ENCODE data around the gene USP53.

- TF ChIP-seq ZNF23 (tag by site-specific recombination; IDR thresholded peaks at IDR 0.05; ENCODE audit: borderline replicate concordance) (no peak), ZNF266 (tag by site-specific recombination; IDR thresholded peaks at IDR 0.05; ENCODE audit: low read depth) (no peak), HOXC10 (CRISPR knock-in tag; IDR thresholded peaks at IDR 0.05) (no peak), SALL2 (tag by site-specific recombination; IDR thresholded peaks at IDR 0.05; ENCODE audit: borderline replicate concordance) (no peak), ZBTB26 (tag by site-specific recombination; optimal IDR thresholded peaks at IDR 0.05) (no peak), ZNF223 (tag by site-specific recombination; IDR thresholded peaks at IDR 0.05) (no peak), KLF1 (tag by site-specific recombination; IDR thresholded peaks at IDR 0.05) (no peak), KLF16 (tag by site-specific recombination; IDR thresholded peaks at IDR 0.05) (no peak), ZNF561 (tag by site-specific recombination; IDR thresholded peaks at IDR 0.05; ENCODE audit: borderline replicate concordance) (no peak), OSR2 (tag by site-specific recombination; IDR thresholded peaks at IDR 0.05) (no peak)
- TF ChIP-seq, protein P1, sequence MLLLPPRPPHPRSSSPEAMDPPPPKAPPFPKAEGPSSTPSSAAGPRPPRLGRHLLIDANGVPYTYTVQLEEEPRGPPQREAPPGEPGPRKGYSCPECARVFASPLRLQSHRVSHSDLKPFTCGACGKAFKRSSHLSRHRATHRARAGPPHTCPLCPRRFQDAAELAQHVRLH (tag by site-specific recombination; IDR thresholded peaks at IDR 0.05): no peak
- TF ChIP-seq, protein P2, sequence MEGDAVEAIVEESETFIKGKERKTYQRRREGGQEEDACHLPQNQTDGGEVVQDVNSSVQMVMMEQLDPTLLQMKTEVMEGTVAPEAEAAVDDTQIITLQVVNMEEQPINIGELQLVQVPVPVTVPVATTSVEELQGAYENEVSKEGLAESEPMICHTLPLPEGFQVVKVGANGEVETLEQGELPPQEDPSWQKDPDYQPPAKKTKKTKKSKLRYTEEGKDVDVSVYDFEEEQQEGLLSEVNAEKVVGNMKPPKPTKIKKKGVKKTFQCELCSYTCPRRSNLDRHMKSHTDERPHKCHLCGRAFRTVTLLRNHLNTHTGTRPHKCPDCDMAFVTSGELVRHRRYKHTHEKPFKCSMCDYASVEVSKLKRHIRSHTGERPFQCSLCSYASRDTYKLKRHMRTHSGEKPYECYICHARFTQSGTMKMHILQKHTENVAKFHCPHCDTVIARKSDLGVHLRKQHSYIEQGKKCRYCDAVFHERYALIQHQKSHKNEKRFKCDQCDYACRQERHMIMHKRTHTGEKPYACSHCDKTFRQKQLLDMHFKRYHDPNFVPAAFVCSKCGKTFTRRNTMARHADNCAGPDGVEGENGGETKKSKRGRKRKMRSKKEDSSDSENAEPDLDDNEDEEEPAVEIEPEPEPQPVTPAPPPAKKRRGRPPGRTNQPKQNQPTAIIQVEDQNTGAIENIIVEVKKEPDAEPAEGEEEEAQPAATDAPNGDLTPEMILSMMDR (tag by site-specific recombination; IDR thresholded peaks at IDR 0.05): no peak
- TF ChIP-seq, protein P3, sequence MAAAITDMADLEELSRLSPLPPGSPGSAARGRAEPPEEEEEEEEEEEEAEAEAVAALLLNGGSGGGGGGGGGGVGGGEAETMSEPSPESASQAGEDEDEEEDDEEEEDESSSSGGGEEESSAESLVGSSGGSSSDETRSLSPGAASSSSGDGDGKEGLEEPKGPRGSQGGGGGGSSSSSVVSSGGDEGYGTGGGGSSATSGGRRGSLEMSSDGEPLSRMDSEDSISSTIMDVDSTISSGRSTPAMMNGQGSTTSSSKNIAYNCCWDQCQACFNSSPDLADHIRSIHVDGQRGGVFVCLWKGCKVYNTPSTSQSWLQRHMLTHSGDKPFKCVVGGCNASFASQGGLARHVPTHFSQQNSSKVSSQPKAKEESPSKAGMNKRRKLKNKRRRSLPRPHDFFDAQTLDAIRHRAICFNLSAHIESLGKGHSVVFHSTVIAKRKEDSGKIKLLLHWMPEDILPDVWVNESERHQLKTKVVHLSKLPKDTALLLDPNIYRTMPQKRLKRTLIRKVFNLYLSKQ (tag by site-specific recombination; IDR thresholded peaks at IDR 0.05; ENCODE audit: borderline replicate concordance): no peak
- TF ChIP-seq, protein P4, sequence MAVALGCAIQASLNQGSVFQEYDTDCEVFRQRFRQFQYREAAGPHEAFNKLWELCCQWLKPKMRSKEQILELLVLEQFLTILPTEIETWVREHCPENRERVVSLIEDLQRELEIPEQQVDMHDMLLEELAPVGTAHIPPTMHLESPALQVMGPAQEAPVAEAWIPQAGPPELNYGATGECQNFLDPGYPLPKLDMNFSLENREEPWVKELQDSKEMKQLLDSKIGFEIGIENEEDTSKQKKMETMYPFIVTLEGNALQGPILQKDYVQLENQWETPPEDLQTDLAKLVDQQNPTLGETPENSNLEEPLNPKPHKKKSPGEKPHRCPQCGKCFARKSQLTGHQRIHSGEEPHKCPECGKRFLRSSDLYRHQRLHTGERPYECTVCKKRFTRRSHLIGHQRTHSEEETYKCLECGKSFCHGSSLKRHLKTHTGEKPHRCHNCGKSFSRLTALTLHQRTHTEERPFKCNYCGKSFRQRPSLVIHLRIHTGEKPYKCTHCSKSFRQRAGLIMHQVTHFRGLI (tag by site-specific recombination; IDR thresholded peaks at IDR 0.05): no peak
These were observed 87.2 kb downstream of the USP53 start for GRCh38 chr4:119299741-119300100.
